Placental epithelial cell (primary cell): Measurements from ENCODE around the gene ARHGEF16. TPM values are rescaled to one million over a fixed set of nuclear protein-coding genes. Genes with fewer than 3 reads are reported as not detected.

Experiments
- total RNA-seq: library from RNA; depleted of rRNA; stranded (reverse); fragments of >200 nt; gene quantifications from 2 replicates; pipeline ENCODE4 v1.2.3, GENCODE V29; 2012

The ARHGEF16 gene
- total RNA-seq = 0.39 and 4.1 TPM in 2 replicates

GRCh38 chr1:3453891-3454810 is at the start of gene ARHGEF16:
Gene ARHGEF16, plus strand, starts transcription at chr1:3454665. Its CDS starts 8,420 bp downstream, at chr1:3463085.

Other genes with a start within 250 kb of the ARHGEF16 start
- gene MEGF6, start 156.8 kb downstream of the ARHGEF16 start, total RNA-seq = 4.0 and 4.3 TPM in 2 replicates
- gene TPRG1L, start 170.3 kb downstream of the ARHGEF16 start, total RNA-seq = 18.8 and 19.7 TPM in 2 replicates
- gene WRAP73, start 195.4 kb downstream of the ARHGEF16 start, total RNA-seq = 4.7 and 10.2 TPM in 2 replicates
- gene TP73, start 197.9 kb downstream of the ARHGEF16 start, total RNA-seq = 0.39 and 0.98 TPM in 2 replicates